BE2C (cell line): ENCODE data around the gene HOMER3. TPM values are rescaled to one million over a fixed set of nuclear protein-coding genes. Genes with fewer than 3 reads are reported as not detected.

Experiments
- DNase-seq: peaks from one replicate; pipeline ENCODE4 v3.0.0-alpha.2; 2020
- H3K27me3 ChIP-seq: fragments of 250-450 bp; sonication (Bioruptor Pico); 2 replicates; pipeline ENCODE4 v1.5.1; 2020; ENCODE audit warnings: mild to moderate bottlenecking
- H3K36me3 ChIP-seq: fragments of 250-450 bp; sonication (Bioruptor Pico); 2 replicates; pipeline ENCODE4 v1.5.1; 2020; ENCODE audit warnings: mild to moderate bottlenecking
- H3K4me1 ChIP-seq: fragments of 250-450 bp; sonication (Bioruptor Pico); 2 replicates; pipeline ENCODE4 v1.5.1; 2020
- H3K4me3 ChIP-seq: 2 replicates; pipeline ENCODE4 v1.5.1; 2011; ENCODE audit warnings: low read depth, low read length
- H3K9me3 ChIP-seq: fragments of 250-450 bp; sonication (Bioruptor Pico); 2 replicates; pipeline ENCODE4 v1.5.1; 2020
- CTCF ChIP-seq: IDR thresholded peaks from 2 replicates; pipeline ENCODE4 v1.5.1; 2012; ENCODE audit warnings: mild to moderate bottlenecking, low read depth, low read length
- polyA plus RNA-seq: library from polyadenylated mRNA; unstranded; fragments of >200 nt; gene quantifications from one replicate; pipeline ENCODE4 v1.2.1, GENCODE V29; 2012; ENCODE audit warnings: low read depth, missing spikeins; ENCODE audit not compliant: insufficient read length, insufficient read depth

The HOMER3 gene
- 3.1 TPM for polyA plus RNA-seq

- peak within 1 kb of the TSS; percentile 28 for H3K4me3 ChIP-seq
- H3K27me3 ChIP-seq, result peaks cover 19% of the 10 kb centered on the region
- DNase-seq, result peak; percentile 87
These were observed at the start of gene HOMER3 for GRCh38 chr19:18940769-18941627. Gene HOMER3 (minus strand): TSS chr19:18941217. CDS start chr19:18938982, 2,235 bp downstream.

GRCh38 chr19:18990128-18990708, 49.2 kb upstream of the HOMER3 start:
- no peaks in the 10 kb centered on the region for H3K4me1 ChIP-seq
- peaks cover 15% of the 10 kb centered on the region for H3K36me3 ChIP-seq
- no peaks in the 10 kb centered on the region for H3K27me3 ChIP-seq
- no peaks in the 10 kb centered on the region for H3K9me3 ChIP-seq
- DNase-seq, result no peak
- no peak for TF ChIP-seq CTCF
- no peak overlapping the region for H3K4me3 ChIP-seq

More at GRCh38 chr19:18940769-18941627, at the start of gene HOMER3:
- Histone ChIP-seq H3K36me3 (no peaks in the 10 kb centered on the region), H3K4me1 (no peaks in the 10 kb centered on the region; the same call in 1 of the 2 replicates), H3K9me3 (no peaks in the 10 kb centered on the region)
- TF ChIP-seq CTCF, result no peak

- Histone ChIP-seq H3K36me3 (peaks cover 14% of the 10 kb centered on the region), H3K4me3 (no peak overlapping the region), H3K4me1 (no peaks in the 10 kb centered on the region), H3K9me3 (no peaks in the 10 kb centered on the region), H3K27me3 (no peaks in the 10 kb centered on the region)
- no peak for DNase-seq
- TF ChIP-seq CTCF, result no peak
These were observed 48.3 kb upstream of the HOMER3 start for GRCh38 chr19:18989316-18989715.

DNA sequence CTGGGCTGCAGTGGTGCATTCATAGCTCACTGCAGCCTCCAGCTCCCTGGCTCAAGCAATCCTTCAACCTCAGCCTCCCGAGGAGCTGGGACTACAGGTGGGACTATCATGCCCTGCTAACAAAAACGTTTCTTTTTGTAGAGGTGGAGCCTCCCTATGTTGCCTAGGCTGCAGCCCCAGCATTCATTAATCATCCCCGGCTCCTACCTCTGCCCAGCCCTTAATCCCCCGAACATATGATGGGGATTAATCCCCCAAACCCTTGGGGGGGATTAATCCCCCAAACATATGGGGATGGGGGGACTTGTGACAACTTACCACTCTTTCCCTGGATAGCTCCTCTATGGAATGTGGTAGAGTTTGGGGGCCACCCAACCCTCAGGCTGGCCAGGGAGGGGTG, 46.4 kb upstream of the HOMER3 start:
- Histone ChIP-seq H3K9me3 (no peaks in the 10 kb centered on the region), H3K36me3 (0 out of 2 replicates have a peak, but pooled peaks cover 5% of the 10 kb centered on the region), H3K4me3 (no peak overlapping the region), H3K27me3 (peaks cover 3% of the 10 kb centered on the region; the same call in 1 of the 2 replicates), H3K4me1 (no peaks in the 10 kb centered on the region)
- no peak for DNase-seq
- no peak for TF ChIP-seq CTCF

- no peaks in the 10 kb centered on the region for H3K9me3 ChIP-seq
- TF ChIP-seq CTCF, result no peak
- no peak for DNase-seq
- no peak overlapping the region for H3K4me3 ChIP-seq
- H3K4me1 ChIP-seq, result no peaks in the 10 kb centered on the region
- peaks cover 4% of the 10 kb centered on the region; the same call in 1 of the 2 replicates for H3K27me3 ChIP-seq
- no peaks in the 10 kb centered on the region for H3K36me3 ChIP-seq
These were observed 44.2 kb upstream of the HOMER3 start for GRCh38 chr19:18985257-18985656.

- no peak overlapping the region for H3K4me3 ChIP-seq
- peaks cover 4% of the 10 kb centered on the region; the same call in 1 of the 2 replicates for H3K27me3 ChIP-seq
- TF ChIP-seq CTCF, result no peak
- H3K9me3 ChIP-seq, result no peaks in the 10 kb centered on the region
- H3K4me1 ChIP-seq, result no peaks in the 10 kb centered on the region
- H3K36me3 ChIP-seq, result no peaks in the 10 kb centered on the region
- no peak for DNase-seq
These were observed 43.2 kb upstream of the HOMER3 start for GRCh38 chr19:18984251-18984650.
